Lower lobe of right lung (tissue), 2 donors: Measurements from ENCODE around the gene TBL1XR1. TPM values are rescaled to one million over a fixed set of nuclear protein-coding genes. Genes with fewer than 3 reads are reported as not detected.

Experiments
- ATAC-seq, 2 donors: fragments of 200-7000 bp; cut with Tn5 transposase; one replicate each; pipeline ENCODE4 v1.9.1; 2020 to 2022; ENCODE audit warnings: mild to moderate bottlenecking in 2 of 2, moderate library complexity in 2 of 2
- DNase-seq: peaks from one replicate; pipeline ENCODE4 v3.0.0-alpha.2; 2020
- H3K27ac ChIP-seq: fragments of 200-600 bp; one replicate; pipeline ENCODE4 v1.8.0; 2022
- H3K27me3 ChIP-seq: fragments of 200-600 bp; one replicate; pipeline ENCODE4 v1.8.0; 2022; ENCODE audit warnings: low read depth
- H3K36me3 ChIP-seq: fragments of 200-600 bp; one replicate; pipeline ENCODE4 v1.8.0; 2022; ENCODE audit warnings: mild to moderate bottlenecking
- H3K4me1 ChIP-seq: fragments of 200-600 bp; one replicate; pipeline ENCODE4 v1.8.0; 2022
- H3K4me3 ChIP-seq: fragments of 200-600 bp; one replicate; pipeline ENCODE4 v1.8.0; 2022; ENCODE audit warnings: mild to moderate bottlenecking
- H3K9me3 ChIP-seq: fragments of 200-600 bp; one replicate; pipeline ENCODE4 v1.8.0; 2022
- intact Hi-C: fragments of 100-400 bp; cut with DNase I; formaldehyde crosslinking; loops from one replicate; pipeline ENCODE4 v1.11.0; 2022
- total RNA-seq: library from RNA; stranded (reverse); fragmentation: NEBNext Ultra II Directional; extraction: Animal tissue kit (Norgen Biotek cat#: 25700); gene quantifications from one replicate; pipeline ENCODE4 v1.2.1, GENCODE V29; 2021
- TF ChIP-seq, protein P1 (sequence below): fragments of 200-600 bp; IDR thresholded peaks from one replicate; pipeline ENCODE4 v1.8.0; 2022; ENCODE audit warnings: antibody characterized with exemption, mild to moderate bottlenecking
- donor health status: DM: no; HTN: yes; CAD: no; lungs with severe emphysema.

The TBL1XR1 gene
- total RNA-seq, 1 donor from 2014 or later, result 160 TPM

DNA sequence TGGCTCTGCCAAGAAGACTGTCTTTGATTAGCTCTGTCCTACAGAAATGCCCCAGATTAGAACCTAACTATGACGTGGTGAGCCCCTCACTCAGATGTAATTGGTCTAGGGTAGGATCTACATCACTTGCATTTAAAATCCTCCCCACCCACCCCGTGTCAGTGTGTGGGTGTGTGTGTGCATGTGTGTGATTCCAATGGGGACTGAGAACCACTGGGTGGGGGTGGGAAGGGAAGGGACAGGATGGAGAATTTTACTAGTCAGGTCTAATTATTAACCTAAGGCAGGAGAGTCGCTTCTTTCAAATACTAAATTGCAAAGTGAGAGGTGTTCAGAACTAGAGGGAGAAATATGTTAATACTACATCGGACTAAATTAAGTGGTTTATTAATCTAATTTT lies 91.7 kb downstream of the TBL1XR1 start:
- DNase-seq (no peak), ATAC-seq (no peak)
- no peak overlapping the region for H3K4me3 ChIP-seq
- intact Hi-C loops, result no loop called here
- no peak overlapping the region for H3K27ac ChIP-seq
- no peaks in the 10 kb centered on the region for H3K9me3 ChIP-seq
- H3K36me3 ChIP-seq, result no peaks in the 10 kb centered on the region
- H3K4me1 ChIP-seq, result peaks cover 61% of the 10 kb centered on the region
- H3K27me3 ChIP-seq, result no peaks in the 10 kb centered on the region
- TF ChIP-seq, protein P1, sequence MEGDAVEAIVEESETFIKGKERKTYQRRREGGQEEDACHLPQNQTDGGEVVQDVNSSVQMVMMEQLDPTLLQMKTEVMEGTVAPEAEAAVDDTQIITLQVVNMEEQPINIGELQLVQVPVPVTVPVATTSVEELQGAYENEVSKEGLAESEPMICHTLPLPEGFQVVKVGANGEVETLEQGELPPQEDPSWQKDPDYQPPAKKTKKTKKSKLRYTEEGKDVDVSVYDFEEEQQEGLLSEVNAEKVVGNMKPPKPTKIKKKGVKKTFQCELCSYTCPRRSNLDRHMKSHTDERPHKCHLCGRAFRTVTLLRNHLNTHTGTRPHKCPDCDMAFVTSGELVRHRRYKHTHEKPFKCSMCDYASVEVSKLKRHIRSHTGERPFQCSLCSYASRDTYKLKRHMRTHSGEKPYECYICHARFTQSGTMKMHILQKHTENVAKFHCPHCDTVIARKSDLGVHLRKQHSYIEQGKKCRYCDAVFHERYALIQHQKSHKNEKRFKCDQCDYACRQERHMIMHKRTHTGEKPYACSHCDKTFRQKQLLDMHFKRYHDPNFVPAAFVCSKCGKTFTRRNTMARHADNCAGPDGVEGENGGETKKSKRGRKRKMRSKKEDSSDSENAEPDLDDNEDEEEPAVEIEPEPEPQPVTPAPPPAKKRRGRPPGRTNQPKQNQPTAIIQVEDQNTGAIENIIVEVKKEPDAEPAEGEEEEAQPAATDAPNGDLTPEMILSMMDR, result no peak

DNA sequence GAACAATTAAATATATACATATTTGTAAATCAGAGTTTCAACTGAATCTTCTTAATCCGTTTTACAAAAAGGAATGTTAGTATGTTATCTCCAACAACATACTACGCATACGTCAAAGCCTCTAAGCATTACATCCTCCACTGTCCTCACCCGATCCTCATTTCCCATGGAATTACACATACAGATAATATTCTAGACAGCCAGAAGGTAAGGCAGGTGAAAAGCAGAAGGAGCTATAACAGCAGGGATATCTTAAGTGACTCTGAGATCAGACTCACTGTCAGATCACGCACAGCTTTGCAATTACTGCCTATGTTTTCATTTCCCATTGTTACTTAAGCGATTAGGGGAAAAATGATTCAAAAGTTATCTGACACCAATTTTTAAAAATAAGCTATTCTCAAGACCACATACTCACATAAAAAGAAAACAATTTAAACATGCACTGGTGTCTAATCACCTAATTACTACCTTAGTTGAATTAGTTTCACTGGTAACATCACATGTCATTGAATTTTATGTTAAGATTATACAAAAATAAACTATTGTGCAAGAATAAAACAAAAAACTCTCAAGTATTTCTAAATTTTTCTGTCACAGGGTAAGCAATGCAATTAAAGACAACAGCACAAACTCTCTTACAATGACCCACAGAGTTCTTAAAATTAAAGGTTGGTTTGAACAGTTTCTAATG lies 92.8 kb downstream of the TBL1XR1 start:
- Histone ChIP-seq H3K4me1 (peaks cover 53% of the 10 kb centered on the region), H3K36me3 (no peaks in the 10 kb centered on the region), H3K9me3 (no peaks in the 10 kb centered on the region), H3K27me3 (no peaks in the 10 kb centered on the region), H3K27ac (no peak overlapping the region), H3K4me3 (no peak overlapping the region)
- TF ChIP-seq, protein P1, result no peak
- intact Hi-C loops, result no loop called here
- DNase-seq, result no peak
- ATAC-seq, result no peak

DNA sequence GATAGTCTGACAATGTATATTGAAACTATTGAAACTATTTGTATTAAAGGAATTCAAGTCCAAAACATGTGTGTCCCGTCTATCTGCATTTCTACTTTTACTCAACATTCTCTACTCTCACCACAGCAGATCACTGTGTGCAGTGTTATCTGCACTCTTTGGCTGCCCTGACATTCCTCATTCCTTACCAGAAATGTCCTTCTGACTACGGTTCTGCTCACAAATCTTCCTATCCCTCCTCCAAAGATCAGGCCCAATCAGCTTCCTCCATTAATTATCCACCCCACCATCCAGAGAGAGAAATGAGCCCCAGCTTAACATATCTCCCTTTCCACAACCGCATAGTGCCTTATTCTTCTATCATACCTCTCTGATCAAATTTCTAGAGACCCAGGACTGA lies 94.7 kb downstream of the TBL1XR1 start:
- intact Hi-C loops, result no loop called here
- peak in 1 of 2 donors; percentile 36 for ATAC-seq
- TF ChIP-seq, protein P1, result no peak
- peaks cover 36% of the 10 kb centered on the region for H3K4me1 ChIP-seq
- H3K27me3 ChIP-seq, result no peaks in the 10 kb centered on the region
- H3K27ac ChIP-seq, result no peak overlapping the region
- no peak for DNase-seq
- no peaks in the 10 kb centered on the region for H3K36me3 ChIP-seq
- H3K4me3 ChIP-seq, result no peak overlapping the region
- H3K9me3 ChIP-seq, result no peaks in the 10 kb centered on the region

DNA sequence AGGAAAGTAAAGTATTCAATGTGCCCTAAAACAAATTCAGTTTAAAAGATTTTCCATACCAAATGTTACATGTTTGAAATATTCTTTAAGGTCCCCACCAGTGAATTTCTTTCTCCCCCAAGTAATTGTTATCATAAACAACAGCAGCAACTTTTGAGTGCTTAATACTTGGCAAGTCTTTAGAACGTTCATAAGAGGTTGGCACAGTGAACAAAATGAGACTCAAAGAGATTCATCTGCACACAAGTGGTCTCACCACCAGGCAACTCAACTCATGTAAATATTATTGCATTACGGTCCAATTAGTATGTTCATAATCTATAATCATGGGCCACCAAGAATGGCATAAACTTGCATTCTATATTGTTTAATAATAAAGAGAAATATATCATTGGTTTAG lies 98.7 kb downstream of the TBL1XR1 start:
- H3K4me3 ChIP-seq, result no peak overlapping the region
- no peak overlapping the region for H3K27ac ChIP-seq
- ATAC-seq (no peak), DNase-seq (no peak)
- H3K36me3 ChIP-seq, result no peaks in the 10 kb centered on the region
- intact Hi-C loops, result no loop called here
- H3K4me1 ChIP-seq, result peaks cover 16% of the 10 kb centered on the region
- TF ChIP-seq, protein P1, result no peak
- H3K9me3 ChIP-seq, result no peaks in the 10 kb centered on the region
- no peaks in the 10 kb centered on the region for H3K27me3 ChIP-seq

DNA sequence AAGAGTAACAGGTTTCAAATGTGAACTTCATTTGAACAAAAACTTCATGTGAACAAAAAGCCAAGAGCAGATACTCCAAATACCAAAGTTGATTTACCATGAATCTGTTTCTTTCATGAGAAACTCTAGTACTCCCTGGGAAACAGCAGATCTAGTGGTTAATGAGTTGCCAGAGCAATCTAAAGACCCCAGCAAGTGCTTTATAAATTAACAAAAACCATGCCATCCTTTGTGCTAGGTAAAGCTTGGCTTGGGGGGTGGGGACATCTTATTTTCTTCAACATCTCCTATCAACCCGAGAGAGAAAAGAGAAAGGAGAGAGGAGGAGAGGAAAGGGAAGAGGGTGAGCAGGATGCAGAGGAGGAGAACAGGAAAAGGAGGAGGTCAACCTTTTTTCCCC lies 100.7 kb downstream of the TBL1XR1 start:
- intact Hi-C loops, result no loop called here
- H3K9me3 ChIP-seq, result no peaks in the 10 kb centered on the region
- ATAC-seq (no peak), DNase-seq (no peak)
- H3K27me3 ChIP-seq, result no peaks in the 10 kb centered on the region
- H3K4me1 ChIP-seq, result peaks cover 6% of the 10 kb centered on the region
- H3K4me3 ChIP-seq, result no peak overlapping the region
- no peak overlapping the region for H3K27ac ChIP-seq
- TF ChIP-seq, protein P1, result no peak
- no peaks in the 10 kb centered on the region for H3K36me3 ChIP-seq
